ENCODE data around the gene SLC25A52.
"Not testable (repeated sequence)": the region's sequence is repeated elsewhere in the genome, so short reads cannot be mapped to it uniquely, and the experiment has no call there.

DNA sequence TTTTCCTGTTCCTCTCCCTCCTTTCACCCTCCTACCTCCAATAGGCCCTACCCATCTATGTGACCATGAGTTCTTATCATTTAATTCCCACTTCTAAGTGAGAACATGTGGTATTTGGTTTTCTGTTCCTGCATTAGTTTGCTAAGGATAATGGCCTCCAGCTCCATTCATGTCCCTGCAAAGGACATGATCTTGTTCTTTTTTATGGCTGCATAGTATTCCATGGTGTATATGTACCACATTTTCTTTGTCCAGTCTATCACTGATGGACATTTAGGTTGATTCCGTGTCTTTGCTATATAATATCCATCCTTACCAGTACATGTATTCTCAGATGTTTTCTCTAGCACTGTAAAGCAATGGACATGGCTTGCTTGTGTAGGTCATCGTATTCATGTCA is 31.5 kb downstream of the SLC25A52 start:
- TF ChIP-seq, protein P1, sequence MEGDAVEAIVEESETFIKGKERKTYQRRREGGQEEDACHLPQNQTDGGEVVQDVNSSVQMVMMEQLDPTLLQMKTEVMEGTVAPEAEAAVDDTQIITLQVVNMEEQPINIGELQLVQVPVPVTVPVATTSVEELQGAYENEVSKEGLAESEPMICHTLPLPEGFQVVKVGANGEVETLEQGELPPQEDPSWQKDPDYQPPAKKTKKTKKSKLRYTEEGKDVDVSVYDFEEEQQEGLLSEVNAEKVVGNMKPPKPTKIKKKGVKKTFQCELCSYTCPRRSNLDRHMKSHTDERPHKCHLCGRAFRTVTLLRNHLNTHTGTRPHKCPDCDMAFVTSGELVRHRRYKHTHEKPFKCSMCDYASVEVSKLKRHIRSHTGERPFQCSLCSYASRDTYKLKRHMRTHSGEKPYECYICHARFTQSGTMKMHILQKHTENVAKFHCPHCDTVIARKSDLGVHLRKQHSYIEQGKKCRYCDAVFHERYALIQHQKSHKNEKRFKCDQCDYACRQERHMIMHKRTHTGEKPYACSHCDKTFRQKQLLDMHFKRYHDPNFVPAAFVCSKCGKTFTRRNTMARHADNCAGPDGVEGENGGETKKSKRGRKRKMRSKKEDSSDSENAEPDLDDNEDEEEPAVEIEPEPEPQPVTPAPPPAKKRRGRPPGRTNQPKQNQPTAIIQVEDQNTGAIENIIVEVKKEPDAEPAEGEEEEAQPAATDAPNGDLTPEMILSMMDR (IDR thresholded peaks at IDR 0.05; ENCODE audit: low read length), result not testable (repeated sequence)
- TF ChIP-seq EZH2 (IDR thresholded peaks at IDR 0.05; ENCODE audit: borderline replicate concordance, low read length), result not testable (repeated sequence)
